ENCODE data around the gene JAKMIP1. TPM values are rescaled to one million over a fixed set of nuclear protein-coding genes. Genes with fewer than 3 reads are reported as not detected.

Gene JAKMIP1
- total RNA-seq, 1 experiment from 2014 or later = not detected

GRCh38 chr4:6172927-6173200, 27.5 kb downstream of the JAKMIP1 start:
- H3K9me3 ChIP-seq (ENCODE audit: control insufficient read depth in 1 of 2, insufficient read depth in 1 of 2, low read depth in 1 of 2, low read length in 2 of 2) = no peaks in the 10 kb centered on the region
- H3K4me1 ChIP-seq (ENCODE audit: control insufficient read depth in 1 of 2, insufficient read depth in 2 of 2, low read length in 2 of 2) = peaks cover 0 to 2% of the 10 kb centered on the region in 2 experiments; a peak in 1 of 4 replicates
- RAD21 ChIA-PET (ENCODE audit: low non-redundant PET in 1 of 2, low total read pairs in 2 of 2, uncharacterized antibody in 2 of 2, unreplicated experiment in 2 of 2) = no interaction called here
- H3K9me2 ChIP-seq (ENCODE audit: insufficient read depth) = no peaks in the 10 kb centered on the region
- H3K4me3 ChIP-seq (replicated peaks in 1 of 2; ENCODE audit: low read depth in 1 of 2, low read length in 2 of 2) = no peak overlapping the region
- ATAC-seq (no peak), DNase-seq (ENCODE audit: low read depth, low spot score) (no peak)
- no peaks in the 10 kb centered on the region for H3K27me3 ChIP-seq (ENCODE audit: insufficient read depth, low read length)
- no peaks in the 10 kb centered on the region for H4K20me1 ChIP-seq (ENCODE audit: insufficient read depth)
- BruUV-seq (replicated peaks) = no TSS peak
- TF ChIP-seq REST (IDR thresholded peaks at IDR 0.05; ENCODE audit: low read depth) (no peak), FOSL1 (IDR thresholded peaks at IDR 0.05; ENCODE audit: low read depth) (no peak), EGR1 (IDR thresholded peaks at IDR 0.05; ENCODE audit: low read depth) (no peak), YY1 (IDR thresholded peaks at IDR 0.05; ENCODE audit: extremely low read depth, insufficient replicate concordance, low read depth, low read length) (no peak)
- POLR2A ChIA-PET = no interaction called here
- H3K4me2 ChIP-seq (ENCODE audit: low read length) = no peak overlapping the region
- no peaks in the 10 kb centered on the region for H3K36me3 ChIP-seq (ENCODE audit: control insufficient read depth in 1 of 2, insufficient read depth in 2 of 2, low read length in 2 of 2)
- no peak overlapping the region for H3K9ac ChIP-seq (ENCODE audit: low read length)
- intact Hi-C loops (cut with micrococcal nuclease) = no loop called here
- H3K79me2 ChIP-seq (ENCODE audit: insufficient read depth, low read length) = no peaks in the 10 kb centered on the region
- H2AFZ ChIP-seq (ENCODE audit: low read depth, low read length, poor library complexity, severe bottlenecking) = no peak overlapping the region
- no peak overlapping the region for H3K27ac ChIP-seq (ENCODE audit: low read depth, low read length)
- CTCF ChIA-PET = no interaction called here

- intact Hi-C loops (cut with micrococcal nuclease) = no loop called here
- no peak for DNase-seq (ENCODE audit: low read depth, low spot score)
- H3K27ac ChIP-seq (ENCODE audit: low read depth, low read length) = no peak overlapping the region
- no peaks in the 10 kb centered on the region for H3K79me2 ChIP-seq (ENCODE audit: insufficient read depth, low read length)
- H3K4me1 ChIP-seq (ENCODE audit: control insufficient read depth in 1 of 2, insufficient read depth in 2 of 2, low read length in 2 of 2) = no peaks in the 10 kb centered on the region
- TF ChIP-seq TCF7L2 (IDR thresholded peaks at IDR 0.05; ENCODE audit: borderline replicate concordance, extremely low read depth, insufficient read depth, insufficient read length) (no peak), ZNF274 (IDR thresholded peaks at IDR 0.05; ENCODE audit: low read depth, low read length) (no peak), CTCF (IDR thresholded peaks at IDR 0.05 in 2 of 3, conservative IDR thresholded peaks at IDR 0.05 in 1 of 3; ENCODE audit: borderline replicate concordance in 1 of 3, insufficient read depth in 1 of 3, low read depth in 2 of 3, low read length in 2 of 3) (no peak), EZH2phosphoT487 (IDR thresholded peaks at IDR 0.05; ENCODE audit: borderline replicate concordance) (no peak), SP1 (IDR thresholded peaks at IDR 0.05; ENCODE audit: low read depth) (no peak), POLR2A (IDR thresholded peaks at IDR 0.05; ENCODE audit: borderline replicate concordance, extremely low read depth, insufficient read depth, insufficient read length) (no peak), EZH2 (IDR thresholded peaks at IDR 0.05) (no peak), FOSL1 (IDR thresholded peaks at IDR 0.05; ENCODE audit: low read depth) (no peak)
- ChIA-PET RAD21 (ENCODE audit: low non-redundant PET in 1 of 2, low total read pairs in 2 of 2, uncharacterized antibody in 2 of 2, unreplicated experiment in 2 of 2) (no interaction called here), POLR2A (no interaction called here), CTCF (no interaction called here)
- no peak overlapping the region for H3K4me2 ChIP-seq (ENCODE audit: low read length)
- ATAC-seq = no peak
- H3K9ac ChIP-seq (ENCODE audit: low read length) = no peak overlapping the region
- no peaks in the 10 kb centered on the region for H3K9me3 ChIP-seq (ENCODE audit: control insufficient read depth in 1 of 2, insufficient read depth in 1 of 2, low read depth in 1 of 2, low read length in 2 of 2)
- H4K20me1 ChIP-seq (ENCODE audit: insufficient read depth) = no peaks in the 10 kb centered on the region
- BruUV-seq (replicated peaks) = no TSS peak
- H3K9me2 ChIP-seq (ENCODE audit: insufficient read depth) = no peaks in the 10 kb centered on the region
- H3K4me3 ChIP-seq (replicated peaks in 1 of 2; ENCODE audit: low read depth in 1 of 2, low read length in 2 of 2) = no peak overlapping the region
- H3K36me3 ChIP-seq (ENCODE audit: control insufficient read depth in 1 of 2, insufficient read depth in 2 of 2, low read length in 2 of 2) = no peaks in the 10 kb centered on the region
- no peaks in the 10 kb centered on the region for H3K27me3 ChIP-seq (ENCODE audit: insufficient read depth, low read length)
- H2AFZ ChIP-seq (ENCODE audit: low read depth, low read length, poor library complexity, severe bottlenecking) = no peak overlapping the region
Observed at GRCh38 chr4:6172093-6172926, 28.0 kb downstream of the JAKMIP1 start.
